ENCODE data around the gene GPR149. TPM values are rescaled to one million over a fixed set of nuclear protein-coding genes. Genes with fewer than 3 reads are reported as not detected.

The GPR149 gene
- total and polyA plus RNA-seq, 8 donors = 0.12 to 0.16 (median 0.15) TPM; not detected in 5

GRCh38 chr3:154316974-154317767, 112.8 kb downstream of the GPR149 start:
- FAIRE-seq (no peak), DNase-seq (no peak), ATAC-seq (no peak)
- peaks cover 0 to 19% (median 12%) of the 10 kb centered on the region in 3 donors for H3K4me1 ChIP-seq
- H3K9me3 ChIP-seq = no peaks in the 10 kb centered on the region
- H3K4me3 ChIP-seq = no peak overlapping the region
- no peaks in the 10 kb centered on the region for H3K27me3 ChIP-seq
- no peak for TF ChIP-seq CTCF (IDR thresholded peaks at IDR 0.05)
- intact Hi-C loops (cut with DNase I) = no loop called here
- 81 to 88% methylated on average over 5 of the region's 5 CpGs for WGBS, 2 donors
- H3K27ac ChIP-seq = no peak overlapping the region
- H3K36me3 ChIP-seq = peaks cover 0 to 20% (median 4%) of the 10 kb centered on the region in 3 donors

- TF ChIP-seq CTCF (IDR thresholded peaks at IDR 0.05) = no peak
- no peak overlapping the region for H3K4me3 ChIP-seq
- no peaks in the 10 kb centered on the region for H3K27me3 ChIP-seq
- H3K27ac ChIP-seq = no peak overlapping the region
- FAIRE-seq (no peak), DNase-seq (no peak), ATAC-seq (no peak)
- 94 to 98% methylated on average over 1 of the region's 1 CpG for WGBS, 2 donors
- H3K36me3 ChIP-seq = peaks cover 0 to 24% (median 4%) of the 10 kb centered on the region in 3 donors
- H3K4me1 ChIP-seq = peaks cover 0 to 6% (median 3%) of the 10 kb centered on the region in 3 donors
- H3K9me3 ChIP-seq = no peaks in the 10 kb centered on the region
- intact Hi-C loops (cut with DNase I) = no loop called here
Measured at GRCh38 chr3:154314152-154314551, 115.8 kb downstream of the GPR149 start.

GRCh38 chr3:154310840-154311239, 119.2 kb downstream of the GPR149 start:
- Histone ChIP-seq H3K9me3 (no peaks in the 10 kb centered on the region), H3K27me3 (no peaks in the 10 kb centered on the region), H3K4me3 (no peak overlapping the region), H3K4me1 (no peaks in the 10 kb centered on the region), H3K36me3 (peaks cover 0 to 43% (median 4%) of the 10 kb centered on the region in 3 donors), H3K27ac (no peak overlapping the region)
- FAIRE-seq (no peak), ATAC-seq (no peak), DNase-seq (no peak)
- intact Hi-C loops (cut with DNase I) = no loop called here
- no peak for TF ChIP-seq CTCF (IDR thresholded peaks at IDR 0.05)

DNA sequence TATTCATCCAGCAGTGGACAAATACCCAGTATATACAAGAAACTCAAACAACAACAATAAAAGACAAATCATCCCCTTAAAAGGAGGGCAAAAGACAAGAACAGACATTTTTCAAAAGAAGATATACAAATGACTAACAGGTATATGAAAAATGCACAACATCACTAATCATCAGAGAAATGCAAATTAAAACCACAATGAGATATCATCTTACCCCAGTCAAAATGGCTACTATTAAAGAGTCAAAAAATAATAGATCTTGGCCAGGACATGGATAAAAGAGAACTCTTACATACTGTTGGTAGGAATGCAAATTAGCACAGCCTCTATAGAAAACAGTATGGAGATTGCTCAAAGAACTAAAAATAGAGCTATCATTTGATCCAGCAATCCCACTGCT, 122.6 kb downstream of the GPR149 start:
- TF ChIP-seq CTCF (IDR thresholded peaks at IDR 0.05) = no peak
- intact Hi-C loops (cut with DNase I) = no loop called here
- Histone ChIP-seq H3K4me1 (no peaks in the 10 kb centered on the region), H3K27ac (no peak overlapping the region), H3K36me3 (peaks cover 0 to 48% (median 4%) of the 10 kb centered on the region in 3 donors), H3K4me3 (no peak overlapping the region), H3K9me3 (no peaks in the 10 kb centered on the region), H3K27me3 (no peaks in the 10 kb centered on the region)
- ATAC-seq (no peak), DNase-seq (no peak), FAIRE-seq (no peak)

GRCh38 chr3:154304936-154305335, 125.1 kb downstream of the GPR149 start:
- Histone ChIP-seq H3K36me3 (peaks cover 0 to 63% (median 5%) of the 10 kb centered on the region in 3 donors), H3K27me3 (no peaks in the 10 kb centered on the region), H3K9me3 (no peaks in the 10 kb centered on the region), H3K4me3 (no peak overlapping the region), H3K27ac (no peak overlapping the region), H3K4me1 (no peaks in the 10 kb centered on the region)
- FAIRE-seq = no peak
- intact Hi-C loops (cut with DNase I) = no loop called here
- no peak for DNase-seq
- no peak for TF ChIP-seq CTCF (IDR thresholded peaks at IDR 0.05)
- WGBS, 2 donors = 88% methylated on average over 3 of the region's 3 CpGs
- no peak for ATAC-seq
